Colonic mucosa (tissue), 4 donors: ENCODE measurements around the gene CHDH. TPM values are rescaled to one million over a fixed set of nuclear protein-coding genes. Genes with fewer than 3 reads are reported as not detected.

Source experiments
- DNase-seq: peaks from one replicate; pipeline ENCODE4 v3.0.0-alpha.2; 2020
- H3K27ac ChIP-seq: fragments of 200-600 bp; one replicate; pipeline ENCODE4 v1.8.0; 2021
- H3K27me3 ChIP-seq: fragments of 200-600 bp; one replicate; pipeline ENCODE4 v1.8.0; 2021
- H3K36me3 ChIP-seq: fragments of 200-600 bp; one replicate; pipeline ENCODE4 v1.8.0; 2021
- H3K4me1 ChIP-seq: fragments of 200-600 bp; one replicate; pipeline ENCODE4 v1.8.0; 2021; ENCODE audit warnings: mild to moderate bottlenecking
- H3K4me3 ChIP-seq: fragments of 200-600 bp; one replicate; pipeline ENCODE4 v1.8.0; 2021
- H3K9ac ChIP-seq, 2 donors: one replicate each; pipeline ENCODE4 v1.7.0; 2013; ENCODE audit warnings: control low read depth in 2 of 2, low read depth in 2 of 2, low read length in 2 of 2
- H3K9me3 ChIP-seq: fragments of 200-600 bp; one replicate; pipeline ENCODE4 v1.8.0; 2021
- CTCF ChIP-seq: fragments of 200-600 bp; IDR thresholded peaks from one replicate; pipeline ENCODE4 v1.8.0; 2022; ENCODE audit warnings: antibody characterized with exemption, mild to moderate bottlenecking
- intact Hi-C: fragments of 100-400 bp; cut with DNase I; formaldehyde crosslinking; loops from one replicate; pipeline ENCODE4 v1.14.1; 2022
- total RNA-seq, 2 donors: library from RNA; stranded (reverse); fragmentation: NEBNext Ultra II Directional in 1 of 2; extraction: Animal tissue kit (Norgen Biotek cat#: 25700) in 1 of 2; gene quantifications; one replicate each; pipeline ENCODE4 v1.2.1, GENCODE V29; 2021
- donor health status: healthy.
- donor health status: DM: no; HTN: no; CAD: no.
- donor health status: DM: no; HTN: no; CAD: no.

CHDH gene
- total RNA-seq, 2 donors from 2014 or later = 41.5 to 48.6 TPM

GRCh38 chr3:53775018-53775417, 71.2 kb downstream of the CHDH start:
- Histone ChIP-seq H3K9me3 (no peaks in the 10 kb centered on the region), H3K27ac (no peak overlapping the region), H3K9ac (no peak overlapping the region), H3K27me3 (no peaks in the 10 kb centered on the region), H3K4me1 (no peaks in the 10 kb centered on the region), H3K36me3 (no peaks in the 10 kb centered on the region), H3K4me3 (no peak overlapping the region)
- DNase-seq = no peak
- no peak for TF ChIP-seq CTCF
- intact Hi-C loops = no loop called here

GRCh38 chr3:53774414-53774813, 71.8 kb downstream of the CHDH start:
- DNase-seq = no peak
- Histone ChIP-seq H3K9ac (no peak overlapping the region), H3K9me3 (no peaks in the 10 kb centered on the region), H3K4me3 (no peak overlapping the region), H3K27ac (no peak overlapping the region), H3K36me3 (no peaks in the 10 kb centered on the region), H3K27me3 (no peaks in the 10 kb centered on the region), H3K4me1 (no peaks in the 10 kb centered on the region)
- no peak for TF ChIP-seq CTCF
- intact Hi-C loops = no loop called here

GRCh38 chr3:53773611-53774368, 72.4 kb downstream of the CHDH start:
- Histone ChIP-seq H3K27me3 (no peaks in the 10 kb centered on the region), H3K4me3 (no peak overlapping the region), H3K36me3 (no peaks in the 10 kb centered on the region), H3K4me1 (no peaks in the 10 kb centered on the region), H3K9me3 (no peaks in the 10 kb centered on the region), H3K9ac (no peak overlapping the region), H3K27ac (no peak overlapping the region)
- TF ChIP-seq CTCF = no peak
- intact Hi-C loops = no loop called here
- no peak for DNase-seq

GRCh38 chr3:53773021-53773436, 73.2 kb downstream of the CHDH start:
- Histone ChIP-seq H3K4me3 (no peak overlapping the region), H3K36me3 (no peaks in the 10 kb centered on the region), H3K27me3 (no peaks in the 10 kb centered on the region), H3K9me3 (no peaks in the 10 kb centered on the region), H3K9ac (no peak overlapping the region), H3K27ac (no peak overlapping the region), H3K4me1 (no peaks in the 10 kb centered on the region)
- intact Hi-C loops = no loop called here
- no peak for TF ChIP-seq CTCF
- DNase-seq = no peak

GRCh38 chr3:53772562-53772961, 73.7 kb downstream of the CHDH start:
- Histone ChIP-seq H3K4me3 (no peak overlapping the region), H3K9me3 (no peaks in the 10 kb centered on the region), H3K36me3 (no peaks in the 10 kb centered on the region), H3K4me1 (no peaks in the 10 kb centered on the region), H3K9ac (no peak overlapping the region), H3K27me3 (no peaks in the 10 kb centered on the region), H3K27ac (no peak overlapping the region)
- intact Hi-C loops = no loop called here
- no peak for TF ChIP-seq CTCF
- no peak for DNase-seq
